ENCODE data around the gene BTD. TPM values are rescaled to one million over a fixed set of nuclear protein-coding genes. Genes with fewer than 3 reads are reported as not detected.

Gene BTD
- total and polyA plus RNA-seq, 10 of the 15 experiments (the other 5 are each of a cell fraction or from before 2014, with no cell fraction given), result 3.4 to 10.3 (median 5.0) TPM

GRCh38 chr3:15665510-15666150 lies 64.1 kb downstream of the BTD start:
- no peak for ATAC-seq

DNA sequence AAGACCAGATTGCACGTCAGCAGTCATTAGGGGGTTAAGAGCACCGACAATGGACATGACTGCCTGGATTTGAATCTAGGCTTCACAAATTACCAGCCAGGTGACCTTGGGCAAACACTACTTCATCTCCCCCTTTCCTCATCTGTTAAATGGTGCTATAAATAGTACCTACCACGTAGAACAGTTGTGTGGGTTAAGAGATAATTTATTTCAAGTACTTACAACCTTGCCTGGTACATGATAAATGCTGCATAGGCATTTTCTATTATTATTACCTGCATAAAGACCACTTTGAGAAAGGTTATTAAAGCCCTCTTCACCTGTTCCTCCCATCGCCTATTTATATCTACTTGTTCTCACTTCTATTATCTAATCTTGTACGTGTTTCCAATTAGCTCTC lies 64.7 kb downstream of the BTD start:
- Histone ChIP-seq H3K4me3 (no peak overlapping the region), H3K79me2 (ENCODE audit: control insufficient read depth, insufficient read depth, low read length) (no peaks in the 10 kb centered on the region), H2AFZ (ENCODE audit: control insufficient read depth, low read depth, low read length) (no peak overlapping the region), H3K9me3 (replicated peaks; ENCODE audit: control insufficient read depth, insufficient read depth, low read length) (no peaks in the 10 kb centered on the region; the same call in 2 of the 3 replicates), H3K36me3 (ENCODE audit: control insufficient read depth in 2 of 2, insufficient read depth in 2 of 2, low read length in 1 of 2) (peaks cover 0 to 9% of the 10 kb centered on the region in 2 experiments; a peak in 2 of 4 replicates), H3K27me3 (replicated peaks in 1 of 2; ENCODE audit: control insufficient read depth in 2 of 2, insufficient read depth in 2 of 2, low read length in 1 of 2) (no peaks in the 10 kb centered on the region), H3K4me1 (ENCODE audit: control insufficient read depth, insufficient read depth, low read length) (peaks cover 3% of the 10 kb centered on the region; the same call in 1 of the 2 replicates), H3K27ac (ENCODE audit: control insufficient read depth, insufficient read depth) (no peak overlapping the region), H3K9ac (ENCODE audit: control insufficient read depth, insufficient read depth, low read length) (no peak overlapping the region), H3K4me2 (ENCODE audit: control insufficient read depth, insufficient read depth) (no peak overlapping the region), H4K20me1 (ENCODE audit: control insufficient read depth, insufficient read depth) (no peaks in the 10 kb centered on the region)
- FAIRE-seq (no peak), ATAC-seq (no peak), DNase-seq (ENCODE audit: low read depth, low spot score) (no peak)
- ChIA-PET CTCF (interaction anchor here (1.4 to 1.6 kb wide), 2 partner anchors 33 to 48 kb away, joined by 4 to 5 read pairs; no protein-coding TSS in a partner anchor), SMC1A (ENCODE audit: uncharacterized antibody, unreplicated experiment) (interaction anchor here (0.9 to 2.7 kb wide), 7 partner anchors 9 to 109 kb away, joined by 3 to 16 read pairs (median 5); no protein-coding TSS in a partner anchor), RAD21 (ENCODE audit: unreplicated experiment) (interaction anchor here (0.6 to 1.7 kb wide), 5 partner anchors 12 to 382 kb away, joined by 3 to 12 read pairs (median 3); no protein-coding TSS in a partner anchor), POLR2A (interaction anchor here (1.8 kb wide), 1 partner anchor 30 kb away, joined by 4 read pairs; no protein-coding TSS in a partner anchor)
- in situ Hi-C loops (cut with MboI), result no loop called here
- BruUV-seq (replicated peaks), result no TSS peak
- intact Hi-C loops (cut with micrococcal nuclease; ENCODE audit: unreplicated experiment), result loop anchor here (5.0 kb wide), 1 partner anchor 34 kb away; no protein-coding TSS in a partner anchor
- WGBS (ENCODE audit: insufficient coverage, insufficient replicate concordance, low lambda C conversion rate, missing lambda C conversion rate), result 84% methylated on average over 5 of the region's 5 CpGs
- TF ChIP-seq TCF3 (IDR thresholded peaks at IDR 0.05; ENCODE audit: borderline replicate concordance, insufficient read depth, low read depth, low read length), result no peak
- no peak for TF ChIP-seq BHLHE40 (IDR thresholded peaks at IDR 0.05; ENCODE audit: borderline replicate concordance in 1 of 2, low read depth in 2 of 2, low read length in 1 of 2)
- TF ChIP-seq CEBPB (IDR thresholded peaks at IDR 0.05; ENCODE audit: borderline replicate concordance in 1 of 2, low read depth in 2 of 2, low read length in 2 of 2), result no peak
- TF ChIP-seq, protein P1, sequence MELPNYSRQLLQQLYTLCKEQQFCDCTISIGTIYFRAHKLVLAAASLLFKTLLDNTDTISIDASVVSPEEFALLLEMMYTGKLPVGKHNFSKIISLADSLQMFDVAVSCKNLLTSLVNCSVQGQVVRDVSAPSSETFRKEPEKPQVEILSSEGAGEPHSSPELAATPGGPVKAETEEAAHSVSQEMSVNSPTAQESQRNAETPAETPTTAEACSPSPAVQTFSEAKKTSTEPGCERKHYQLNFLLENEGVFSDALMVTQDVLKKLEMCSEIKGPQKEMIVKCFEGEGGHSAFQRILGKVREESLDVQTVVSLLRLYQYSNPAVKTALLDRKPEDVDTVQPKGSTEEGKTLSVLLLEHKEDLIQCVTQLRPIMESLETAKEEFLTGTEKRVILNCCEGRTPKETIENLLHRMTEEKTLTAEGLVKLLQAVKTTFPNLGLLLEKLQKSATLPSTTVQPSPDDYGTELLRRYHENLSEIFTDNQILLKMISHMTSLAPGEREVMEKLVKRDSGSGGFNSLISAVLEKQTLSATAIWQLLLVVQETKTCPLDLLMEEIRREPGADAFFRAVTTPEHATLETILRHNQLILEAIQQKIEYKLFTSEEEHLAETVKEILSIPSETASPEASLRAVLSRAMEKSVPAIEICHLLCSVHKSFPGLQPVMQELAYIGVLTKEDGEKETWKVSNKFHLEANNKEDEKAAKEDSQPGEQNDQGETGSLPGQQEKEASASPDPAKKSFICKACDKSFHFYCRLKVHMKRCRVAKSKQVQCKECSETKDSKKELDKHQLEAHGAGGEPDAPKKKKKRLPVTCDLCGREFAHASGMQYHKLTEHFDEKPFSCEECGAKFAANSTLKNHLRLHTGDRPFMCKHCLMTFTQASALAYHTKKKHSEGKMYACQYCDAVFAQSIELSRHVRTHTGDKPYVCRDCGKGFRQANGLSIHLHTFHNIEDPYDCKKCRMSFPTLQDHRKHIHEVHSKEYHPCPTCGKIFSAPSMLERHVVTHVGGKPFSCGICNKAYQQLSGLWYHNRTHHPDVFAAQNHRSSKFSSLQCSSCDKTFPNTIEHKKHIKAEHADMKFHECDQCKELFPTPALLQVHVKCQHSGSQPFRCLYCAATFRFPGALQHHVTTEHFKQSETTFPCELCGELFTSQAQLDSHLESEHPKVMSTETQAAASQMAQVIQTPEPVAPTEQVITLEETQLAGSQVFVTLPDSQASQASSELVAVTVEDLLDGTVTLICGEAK (IDR thresholded peaks at IDR 0.05; ENCODE audit: borderline replicate concordance), result no peak
- TF ChIP-seq, protein P2, sequence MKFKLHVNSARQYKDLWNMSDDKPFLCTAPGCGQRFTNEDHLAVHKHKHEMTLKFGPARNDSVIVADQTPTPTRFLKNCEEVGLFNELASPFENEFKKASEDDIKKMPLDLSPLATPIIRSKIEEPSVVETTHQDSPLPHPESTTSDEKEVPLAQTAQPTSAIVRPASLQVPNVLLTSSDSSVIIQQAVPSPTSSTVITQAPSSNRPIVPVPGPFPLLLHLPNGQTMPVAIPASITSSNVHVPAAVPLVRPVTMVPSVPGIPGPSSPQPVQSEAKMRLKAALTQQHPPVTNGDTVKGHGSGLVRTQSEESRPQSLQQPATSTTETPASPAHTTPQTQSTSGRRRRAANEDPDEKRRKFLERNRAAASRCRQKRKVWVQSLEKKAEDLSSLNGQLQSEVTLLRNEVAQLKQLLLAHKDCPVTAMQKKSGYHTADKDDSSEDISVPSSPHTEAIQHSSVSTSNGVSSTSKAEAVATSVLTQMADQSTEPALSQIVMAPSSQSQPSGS (IDR thresholded peaks at IDR 0.05; ENCODE audit: low read length), result no peak
- TF ChIP-seq, protein P3, sequence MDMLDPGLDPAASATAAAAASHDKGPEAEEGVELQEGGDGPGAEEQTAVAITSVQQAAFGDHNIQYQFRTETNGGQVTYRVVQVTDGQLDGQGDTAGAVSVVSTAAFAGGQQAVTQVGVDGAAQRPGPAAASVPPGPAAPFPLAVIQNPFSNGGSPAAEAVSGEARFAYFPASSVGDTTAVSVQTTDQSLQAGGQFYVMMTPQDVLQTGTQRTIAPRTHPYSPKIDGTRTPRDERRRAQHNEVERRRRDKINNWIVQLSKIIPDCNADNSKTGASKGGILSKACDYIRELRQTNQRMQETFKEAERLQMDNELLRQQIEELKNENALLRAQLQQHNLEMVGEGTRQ (IDR thresholded peaks at IDR 0.05; ENCODE audit: borderline replicate concordance, low read depth, low read length), result no peak

More at GRCh38 chr3:15665510-15666150, 64.1 kb downstream of the BTD start:
- SMC1A ChIA-PET (ENCODE audit: uncharacterized antibody, unreplicated experiment), result interaction anchor here (1.7 to 2.0 kb wide), 2 partner anchors 21 to 28 kb away, joined by 3 to 6 read pairs; no protein-coding TSS in a partner anchor
- intact Hi-C loops (cut with micrococcal nuclease; ENCODE audit: unreplicated experiment), result loop anchor here (5.0 kb wide), 1 partner anchor 33 kb away; no protein-coding TSS in a partner anchor
- in situ Hi-C loops (cut with MboI), result no loop called here
- no peak for DNase-seq (ENCODE audit: low read depth, low spot score)
- Histone ChIP-seq H3K27ac (ENCODE audit: control insufficient read depth, insufficient read depth) (no peak overlapping the region), H3K4me3 (no peak overlapping the region), H3K79me2 (ENCODE audit: control insufficient read depth, insufficient read depth, low read length) (no peaks in the 10 kb centered on the region), H4K20me1 (ENCODE audit: control insufficient read depth, insufficient read depth) (no peaks in the 10 kb centered on the region), H2AFZ (ENCODE audit: control insufficient read depth, low read depth, low read length) (no peak overlapping the region), H3K4me1 (ENCODE audit: control insufficient read depth, insufficient read depth, low read length) (peaks cover 3% of the 10 kb centered on the region; the same call in 1 of the 2 replicates), H3K4me2 (ENCODE audit: control insufficient read depth, insufficient read depth) (no peak overlapping the region), H3K36me3 (ENCODE audit: control insufficient read depth in 2 of 2, insufficient read depth in 2 of 2, low read length in 1 of 2) (peaks cover 0 to 9% of the 10 kb centered on the region in 2 experiments; a peak in 2 of 4 replicates), H3K9ac (ENCODE audit: control insufficient read depth, insufficient read depth, low read length) (no peak overlapping the region), H3K9me3 (replicated peaks; ENCODE audit: control insufficient read depth, insufficient read depth, low read length) (no peaks in the 10 kb centered on the region; the same call in 2 of the 3 replicates), H3K27me3 (replicated peaks in 1 of 2; ENCODE audit: control insufficient read depth in 2 of 2, insufficient read depth in 2 of 2, low read length in 1 of 2) (no peaks in the 10 kb centered on the region)
- TF ChIP-seq ZNF207 (IDR thresholded peaks at IDR 0.05; ENCODE audit: borderline replicate concordance) (no peak), POLR2A (IDR thresholded peaks at IDR 0.05; ENCODE audit: low read depth, low read length) (peak; percentile 55), SUZ12 (IDR thresholded peaks at IDR 0.05; ENCODE audit: unreplicated experiment) (no peak)
- CTCF ChIA-PET, result interaction anchor here (1.6 kb wide), 1 partner anchor 35 kb away, joined by 5 read pairs; no protein-coding TSS in a partner anchor
- FAIRE-seq, result no peak
- BruUV-seq (replicated peaks), result no TSS peak
- RAD21 ChIA-PET (ENCODE audit: unreplicated experiment), result no interaction called here
- 97% methylated on average over 5 of the region's 5 CpGs for WGBS (ENCODE audit: insufficient coverage, insufficient replicate concordance, low lambda C conversion rate, missing lambda C conversion rate)
- POLR2A ChIA-PET, result no interaction called here
